Effector memory CD8-positive, alpha-beta T cell (primary cell): ENCODE data around the gene MX2.

Source experiments
- ATAC-seq: fragments of 150-1000 bp; cut with Tn5 transposase; replicated peaks from 2 replicates; pipeline ENCODE4 v1.10.0; 2021; ENCODE audit warnings: mild to moderate bottlenecking, moderate library complexity
- DNase-seq, 3 experiments: peaks; one replicate each; pipeline ENCODE4 v3.0.0; 2021
- H3K27ac Mint-ChIP-seq, 2 donors: one replicate each; pipeline ENCODE4 v1.8.0; 2022; ENCODE audit warnings: mild to moderate bottlenecking in 2 of 2, mixed read lengths in 2 of 2, moderate library complexity in 2 of 2
- H3K27me3 Mint-ChIP-seq, 2 donors: one replicate each; pipeline ENCODE4 v1.8.0; 2022; ENCODE audit warnings: mixed read lengths in 2 of 2
- H3K36me3 Mint-ChIP-seq: one replicate; pipeline ENCODE4 v1.8.0; 2022; ENCODE audit warnings: mild to moderate bottlenecking, moderate library complexity, mixed read lengths; ENCODE audit not compliant: insufficient read depth
- H3K4me1 Mint-ChIP-seq, 2 donors: one replicate each; pipeline ENCODE4 v1.8.0; 2022; ENCODE audit warnings: low read depth in 2 of 2, mixed read lengths in 2 of 2
- H3K4me3 Mint-ChIP-seq, 2 donors: one replicate each; pipeline ENCODE4 v1.8.0; 2022; ENCODE audit warnings: mild to moderate bottlenecking in 2 of 2, mixed read lengths in 2 of 2, moderate library complexity in 2 of 2
- H3K9me3 Mint-ChIP-seq, 2 donors: one replicate each; pipeline ENCODE4 v1.8.0; 2022; ENCODE audit warnings: mixed read lengths in 2 of 2

Gene MX2

DNA sequence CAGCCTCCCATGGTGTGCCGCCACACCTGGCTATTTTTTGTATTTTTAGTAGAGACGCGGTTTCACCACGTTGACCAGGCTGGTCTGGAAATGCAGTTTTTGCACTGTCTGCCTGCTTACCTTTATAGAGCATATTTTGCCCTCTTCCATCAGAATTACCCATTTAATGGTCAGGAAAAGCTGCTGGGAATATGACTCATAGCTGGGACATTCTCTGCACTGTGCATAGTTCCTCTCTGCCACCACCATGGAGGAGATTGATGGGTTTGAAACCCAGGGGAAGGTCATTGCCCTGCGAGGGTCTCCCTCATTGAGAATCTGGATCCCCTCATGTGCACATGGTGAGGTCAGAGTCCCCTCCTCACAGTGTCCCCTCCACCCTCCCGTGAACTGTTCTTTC lies 96.3 kb downstream of the MX2 start:
- Mint-ChIP-seq H3K4me1 (peaks cover 0 to 6% of the 10 kb centered on the region in 2 donors), H3K36me3 (peaks cover 28% of the 10 kb centered on the region), H3K27me3 (no peaks in the 10 kb centered on the region), H3K4me3 (no peak overlapping the region), H3K9me3 (no peaks in the 10 kb centered on the region), H3K27ac (no peak overlapping the region)
- DNase-seq (no peak), ATAC-seq (no peak)

- no peaks in the 10 kb centered on the region for H3K27me3 Mint-ChIP-seq
- no peak overlapping the region for H3K27ac Mint-ChIP-seq
- H3K9me3 Mint-ChIP-seq: no peaks in the 10 kb centered on the region
- H3K4me3 Mint-ChIP-seq: no peak overlapping the region
- peaks cover 28% of the 10 kb centered on the region for H3K36me3 Mint-ChIP-seq
- H3K4me1 Mint-ChIP-seq: peaks cover 0 to 6% of the 10 kb centered on the region in 2 donors
- ATAC-seq: no peak
- no peak for DNase-seq
Observed at GRCh38 chr21:41458559-41458958, 96.7 kb downstream of the MX2 start.
